GM23338 (cell line): ENCODE results near the gene SLC9A2. TPM values are rescaled to one million over a fixed set of nuclear protein-coding genes. Genes with fewer than 3 reads are reported as not detected.

Experiments
- ATAC-seq: fragments of 200-7000 bp; cut with Tn5 transposase; 3 replicates; pipeline ENCODE4 v1.9.1; 2020
- DNase-seq: peaks from one replicate; pipeline ENCODE4 v3.0.0-alpha.2; 2015; ENCODE audit warnings: low spot score
- H2AFZ ChIP-seq: fragments of 200-600 bp; sonication (generic); 2 replicates; pipeline ENCODE4 v1.8.0; 2016; ENCODE audit warnings: antibody characterized with exemption, mild to moderate bottlenecking, moderate library complexity
- H3F3A ChIP-seq: fragments of 200-600 bp; sonication (generic); replicated peaks from 2 replicates; pipeline ENCODE4 v1.8.0; 2017; ENCODE audit warnings: antibody characterized with exemption, mixed run types, low read depth
- H3K27ac ChIP-seq: fragments of 200-600 bp; sonication (generic); 2 replicates; pipeline ENCODE4 v1.6.1; 2016; ENCODE audit warnings: low read depth
- H3K27me3 ChIP-seq: fragments of 200-600 bp; sonication (generic); 2 replicates; pipeline ENCODE4 v1.8.0; 2016; ENCODE audit warnings: mild to moderate bottlenecking, mixed run types, moderate library complexity; ENCODE audit not compliant: insufficient read depth
- H3K36me3 ChIP-seq: fragments of 200-600 bp; sonication (generic); 2 replicates; pipeline ENCODE4 v1.8.0; 2016; ENCODE audit warnings: mild to moderate bottlenecking; ENCODE audit not compliant: insufficient read depth
- H3K4me1 ChIP-seq: fragments of 200-600 bp; sonication (generic); 2 replicates; pipeline ENCODE4 v1.8.0; 2016; ENCODE audit warnings: mild to moderate bottlenecking, moderate library complexity; ENCODE audit not compliant: insufficient read depth
- H3K4me2 ChIP-seq: fragments of 200-600 bp; sonication (generic); 2 replicates; pipeline ENCODE4 v1.7.1; 2017; ENCODE audit warnings: mixed run types
- H3K4me3 ChIP-seq: fragments of 200-600 bp; sonication (generic); 2 replicates; pipeline ENCODE4 v1.6.1; 2016; ENCODE audit warnings: mixed run types
- H3K79me2 ChIP-seq: fragments of 200-600 bp; sonication (generic); replicated peaks from 2 replicates; pipeline ENCODE4 v1.8.0; 2017; ENCODE audit warnings: mild to moderate bottlenecking; ENCODE audit not compliant: insufficient read depth
- H3K9me2 ChIP-seq: fragments of 200-600 bp; sonication (generic); 2 replicates; pipeline ENCODE4 v1.8.0; 2017; ENCODE audit not compliant: insufficient read depth
- H4K20me1 ChIP-seq: fragments of 200-600 bp; sonication (generic); replicated peaks from 2 replicates; pipeline ENCODE4 v1.8.0; 2017; ENCODE audit warnings: mild to moderate bottlenecking; ENCODE audit not compliant: insufficient read depth
- H3K27ac Mint-ChIP-seq: 2 replicates; pipeline ENCODE4 v1.8.0; 2020; ENCODE audit warnings: inconsistent platforms, mild to moderate bottlenecking, moderate library complexity, mixed read lengths
- H3K27me3 Mint-ChIP-seq: 3 replicates; pipeline ENCODE4 v1.8.0; 2022; ENCODE audit warnings: low read depth, mild to moderate bottlenecking, moderate library complexity, mixed read lengths, inconsistent platforms; ENCODE audit not compliant: insufficient read depth, poor library complexity
- H3K36me3 Mint-ChIP-seq: 3 replicates; pipeline ENCODE4 v1.8.0; 2021; ENCODE audit warnings: low read depth, mild to moderate bottlenecking, inconsistent platforms, moderate library complexity, mixed read lengths
- H3K4me1 Mint-ChIP-seq: 3 replicates; pipeline ENCODE4 v1.8.0; 2020; ENCODE audit warnings: mild to moderate bottlenecking, inconsistent platforms, mixed read lengths
- H3K4me3 Mint-ChIP-seq: 3 replicates; pipeline ENCODE4 v1.8.0; 2021; ENCODE audit warnings: moderate library complexity, mild to moderate bottlenecking, inconsistent platforms, mixed read lengths
- H3K9me3 Mint-ChIP-seq: 3 replicates; pipeline ENCODE4 v1.8.0; 2020; ENCODE audit warnings: moderate library complexity, mild to moderate bottlenecking, inconsistent platforms, mixed read lengths
- CREB1 ChIP-seq: fragments of 250-450 bp; sonication (Bioruptor Pico); IDR thresholded peaks from 2 replicates; pipeline ENCODE4 v1.5.0; 2020; ENCODE audit warnings: low read depth, mild to moderate bottlenecking, moderate library complexity
- CTCF ChIP-seq, 2 experiments: fragments of 200-600 bp in 1 of 2; sonication (generic) in 1 of 2; conservative IDR thresholded peaks; 2 replicates each; pipeline versions ENCODE4 v1.5.1 to v1.6.1; 2016 to 2017; ENCODE audit warnings: antibody characterized with exemption in 2 of 2, low read depth in 2 of 2, mild to moderate bottlenecking in 2 of 2, moderate library complexity in 1 of 2
- ETS1 ChIP-seq: IDR thresholded peaks from 2 replicates; pipeline ENCODE4 v1.6.1; 2016; ENCODE audit warnings: antibody characterized with exemption
- EZH2 ChIP-seq: fragments of 200-600 bp; sonication (generic); IDR thresholded peaks from one replicate; pipeline ENCODE4 v1.8.0; 2017; ENCODE audit warnings: antibody characterized with exemption, mild to moderate bottlenecking, low read depth; ENCODE audit not compliant: unreplicated experiment
- EZH2phosphoT487 ChIP-seq: fragments of 200-600 bp; sonication (generic); IDR thresholded peaks from one replicate; pipeline ENCODE4 v1.8.1; 2018; ENCODE audit warnings: antibody characterized with exemption; ENCODE audit not compliant: unreplicated experiment
- JUNB ChIP-seq: IDR thresholded peaks from one replicate; pipeline ENCODE4 v1.6.1; 2016; ENCODE audit warnings: antibody characterized with exemption; ENCODE audit not compliant: unreplicated experiment
- NANOG ChIP-seq: IDR thresholded peaks from 2 replicates; pipeline ENCODE4 v1.6.1; 2016; ENCODE audit warnings: antibody characterized with exemption, borderline replicate concordance
- POLR2AphosphoS5 ChIP-seq: IDR thresholded peaks from 2 replicates; pipeline ENCODE4 v1.6.1; 2016; ENCODE audit warnings: antibody characterized with exemption, low read depth
- REST ChIP-seq: IDR thresholded peaks from one replicate; pipeline ENCODE4 v1.6.1; 2018; ENCODE audit warnings: antibody characterized with exemption; ENCODE audit not compliant: unreplicated experiment
- STAT1 ChIP-seq: IDR thresholded peaks from one replicate; pipeline ENCODE4 v1.6.1; 2016; ENCODE audit warnings: antibody characterized with exemption; ENCODE audit not compliant: unreplicated experiment
- ZNF114 ChIP-seq: fragments of 250-450 bp; sonication (Bioruptor Pico); IDR thresholded peaks from 2 replicates; pipeline ENCODE4 v1.5.0; 2020; ENCODE audit warnings: mild to moderate bottlenecking, moderate library complexity
- ZNF331 ChIP-seq: fragments of 250-450 bp; sonication (Bioruptor Pico); IDR thresholded peaks from 2 replicates; pipeline ENCODE4 v1.5.0; 2020; ENCODE audit warnings: low read depth, mild to moderate bottlenecking, moderate library complexity
- ZNF462 ChIP-seq: fragments of 250-450 bp; sonication (Bioruptor Pico); IDR thresholded peaks from 2 replicates; pipeline ENCODE4 v1.5.0; 2020; ENCODE audit warnings: mild to moderate bottlenecking, moderate library complexity
- polyA plus RNA-seq: library from polyadenylated mRNA; unstranded; fragments of >200 nt; fragmentation: Nextera tagmentation; extraction: Ambion mirVana; gene quantifications from 2 replicates; pipeline ENCODE4 v1.2.1, GENCODE V29; 2016
- total RNA-seq: library from RNA; depleted of rRNA; stranded (reverse); fragments of >200 nt; shearing (Covaris generic); gene quantifications from 2 replicates; pipeline ENCODE4 v1.2.3, GENCODE V29; 2014

Gene SLC9A2
- total and polyA plus RNA-seq, 2 experiments from 2014 or later: 0.03 to 0.24 TPM

- Histone ChIP-seq H3K4me2 (peak overlapping the region; percentile 86), H3K27ac (0 out of 2 replicates have a peak overlapping the region, but pooled peaks have one; percentile 32), H3K36me3 (peaks cover 3% of the 10 kb centered on the region; the same call in 1 of the 2 replicates), H3K9me2 (no peaks in the 10 kb centered on the region), H3K79me2 (peaks cover 46% of the 10 kb centered on the region), H3K4me3 (peak overlapping the region; percentile 99), H3K4me1 (peaks cover 10% of the 10 kb centered on the region), H2AFZ (peak overlapping the region; percentile 96), H3F3A (no peaks in the 10 kb centered on the region), H3K27me3 (no peaks in the 10 kb centered on the region), H4K20me1 (peaks cover 8% of the 10 kb centered on the region)
- peak; percentile 88 for DNase-seq
- H3K27ac Mint-ChIP-seq: peak overlapping the region; percentile 90
- H3K9me3 Mint-ChIP-seq: no peaks in the 10 kb centered on the region; the same call in 2 of the 3 replicates
- peaks cover 12% of the 10 kb centered on the region for H3K27me3 Mint-ChIP-seq
- H3K4me1 Mint-ChIP-seq: peaks cover 19% of the 10 kb centered on the region
- H3K4me3 Mint-ChIP-seq: peak overlapping the region; percentile 99
- ATAC-seq: peak; percentile 93
- TF ChIP-seq ZNF114 (no peak), JUNB (no peak), NANOG (no peak), CREB1 (no peak), ZNF331 (CRISPR knock-in tag) (no peak), ZNF462 (CRISPR knock-in tag) (0 out of 2 replicates have a peak, but pooled peaks have one; percentile 44), POLR2AphosphoS5 (peak; percentile 94), STAT1 (no peak), CTCF (conservative IDR thresholded peaks at IDR 0.05; ENCODE audit: low read depth in 2 of 2) (no peak), EZH2 (no peak), EZH2phosphoT487 (no peak), REST (peak; percentile 7), ETS1 (no peak)
- H3K36me3 Mint-ChIP-seq: peaks cover 2% of the 10 kb centered on the region; the same call in 2 of the 3 replicates
Measured at GRCh38 chr2:102736410-102737409, 117.4 kb downstream of the SLC9A2 start.
